PC-9 (cell line): Measurements from ENCODE around the gene ZNF618.

Experiments
- EZH2 ChIP-seq: fragments of 200-600 bp; sonication (generic); IDR thresholded peaks from 2 replicates; pipeline ENCODE4 v1.8.0; 2017; ENCODE audit warnings: antibody characterized with exemption, low read depth
- TF ChIP-seq, protein P1 (sequence below): fragments of 200-600 bp; sonication (generic); conservative IDR thresholded peaks from 2 replicates; pipeline ENCODE4 v1.6.1; 2017; ENCODE audit warnings: mixed run types, antibody characterized with exemption, mild to moderate bottlenecking, moderate library complexity

DNA sequence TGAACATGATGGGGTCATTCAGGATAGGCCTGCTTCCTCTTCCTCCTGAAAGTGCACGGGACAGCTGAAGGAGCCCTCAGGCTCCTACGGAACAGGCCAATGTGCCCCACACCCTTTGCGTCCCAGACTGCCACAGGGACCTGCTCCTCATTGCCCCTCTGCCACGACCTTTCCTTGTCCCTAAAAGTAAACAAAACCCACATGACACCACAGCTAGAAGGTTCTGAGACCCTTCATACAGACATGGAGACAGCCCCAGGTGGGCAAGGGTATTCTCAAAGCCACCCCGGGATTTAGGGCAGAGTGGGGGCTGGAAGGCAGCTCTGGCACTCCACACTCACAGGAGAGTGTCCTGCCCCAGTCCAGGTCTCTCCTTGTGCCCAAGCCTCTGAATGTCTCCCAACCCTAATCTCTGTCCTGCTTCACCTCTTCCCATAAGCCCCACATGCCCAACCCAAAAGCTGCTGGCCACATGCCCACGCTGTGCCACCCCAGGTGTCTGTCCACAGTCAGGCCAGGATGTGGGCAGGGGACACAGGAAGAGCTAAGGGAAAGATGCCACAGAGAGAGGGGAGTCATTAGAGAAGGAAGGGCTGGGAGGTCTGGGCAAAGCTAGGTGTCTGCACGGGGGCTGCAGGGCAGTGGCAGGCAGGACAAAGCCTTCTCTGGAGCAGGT is 201.2 kb downstream of the ZNF618 start:
- TF ChIP-seq EZH2, result no peak
- TF ChIP-seq, protein P1, sequence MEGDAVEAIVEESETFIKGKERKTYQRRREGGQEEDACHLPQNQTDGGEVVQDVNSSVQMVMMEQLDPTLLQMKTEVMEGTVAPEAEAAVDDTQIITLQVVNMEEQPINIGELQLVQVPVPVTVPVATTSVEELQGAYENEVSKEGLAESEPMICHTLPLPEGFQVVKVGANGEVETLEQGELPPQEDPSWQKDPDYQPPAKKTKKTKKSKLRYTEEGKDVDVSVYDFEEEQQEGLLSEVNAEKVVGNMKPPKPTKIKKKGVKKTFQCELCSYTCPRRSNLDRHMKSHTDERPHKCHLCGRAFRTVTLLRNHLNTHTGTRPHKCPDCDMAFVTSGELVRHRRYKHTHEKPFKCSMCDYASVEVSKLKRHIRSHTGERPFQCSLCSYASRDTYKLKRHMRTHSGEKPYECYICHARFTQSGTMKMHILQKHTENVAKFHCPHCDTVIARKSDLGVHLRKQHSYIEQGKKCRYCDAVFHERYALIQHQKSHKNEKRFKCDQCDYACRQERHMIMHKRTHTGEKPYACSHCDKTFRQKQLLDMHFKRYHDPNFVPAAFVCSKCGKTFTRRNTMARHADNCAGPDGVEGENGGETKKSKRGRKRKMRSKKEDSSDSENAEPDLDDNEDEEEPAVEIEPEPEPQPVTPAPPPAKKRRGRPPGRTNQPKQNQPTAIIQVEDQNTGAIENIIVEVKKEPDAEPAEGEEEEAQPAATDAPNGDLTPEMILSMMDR, result no peak
